ENCODE results near the gene ZNF236.
"Not testable (repeated sequence)": the region's sequence is repeated elsewhere in the genome, so short reads cannot be mapped to it uniquely, and the experiment has no call there.

Gene ZNF236

GRCh38 chr18:76977684-76978232, 155.4 kb downstream of the ZNF236 start:
- no peak for FAIRE-seq

DNA sequence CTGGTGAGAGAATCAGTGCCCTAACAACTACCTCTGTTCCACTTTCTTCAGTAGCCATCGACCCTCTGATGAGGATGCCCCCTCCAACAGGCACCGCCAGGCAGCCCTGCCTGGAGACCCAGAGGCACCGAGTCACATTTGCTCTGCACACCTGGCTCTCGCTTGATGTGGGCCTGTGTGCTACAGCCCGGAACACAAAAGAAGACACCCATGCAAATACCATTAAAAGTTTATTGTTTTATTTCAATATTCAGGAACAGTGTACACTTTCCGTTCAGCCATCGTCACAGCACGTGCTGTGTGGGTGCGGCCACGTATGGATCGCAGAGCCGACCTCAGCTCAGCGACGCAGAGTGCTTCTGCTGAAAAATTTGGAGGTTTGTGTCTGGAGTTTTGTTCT, 156.3 kb downstream of the ZNF236 start:
- no peak for FAIRE-seq

GRCh38 chr18:76979111-76979751, 156.9 kb downstream of the ZNF236 start:
- FAIRE-seq: no peak

- FAIRE-seq: no peak
Measured at GRCh38 chr18:76979906-76980305, 157.5 kb downstream of the ZNF236 start.

DNA sequence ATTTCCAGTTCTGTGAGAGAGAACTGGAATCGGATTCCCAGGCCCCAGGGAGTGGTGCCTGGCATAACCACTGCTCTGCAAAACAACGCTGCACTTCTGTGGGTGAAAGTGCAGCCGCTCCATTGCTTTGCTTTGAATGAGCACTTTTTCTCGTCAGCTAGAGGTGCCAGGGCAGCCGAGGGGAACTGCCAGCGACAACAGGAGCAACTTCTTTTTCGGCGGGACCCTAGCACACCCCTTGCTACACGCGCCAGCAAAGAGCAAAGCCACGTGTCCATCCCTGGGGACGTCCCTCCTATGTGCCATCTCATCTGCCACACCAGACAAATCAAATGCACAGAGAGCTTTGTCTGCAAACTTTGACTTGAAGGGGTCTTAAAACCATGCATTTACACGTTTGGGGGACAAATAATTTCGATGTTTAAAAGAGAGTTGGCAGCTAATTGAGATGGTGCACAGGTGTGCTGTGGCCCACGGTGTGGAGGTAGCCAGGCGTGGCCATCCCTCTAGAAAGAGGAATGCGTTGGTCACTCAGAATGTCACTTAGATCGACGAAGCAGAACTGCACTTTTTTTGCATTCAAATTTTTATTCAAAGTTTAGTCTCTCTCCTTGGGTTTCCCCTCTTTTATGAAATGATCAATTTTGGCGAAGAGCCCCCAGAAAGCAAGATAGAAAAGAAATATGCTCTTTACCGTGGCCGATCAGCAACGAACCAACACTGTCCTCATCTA, 158.5 kb downstream of the ZNF236 start:
- FAIRE-seq: no peak

- no peak for FAIRE-seq
Measured at GRCh38 chr18:76981396-76981968, 159.1 kb downstream of the ZNF236 start.

DNA sequence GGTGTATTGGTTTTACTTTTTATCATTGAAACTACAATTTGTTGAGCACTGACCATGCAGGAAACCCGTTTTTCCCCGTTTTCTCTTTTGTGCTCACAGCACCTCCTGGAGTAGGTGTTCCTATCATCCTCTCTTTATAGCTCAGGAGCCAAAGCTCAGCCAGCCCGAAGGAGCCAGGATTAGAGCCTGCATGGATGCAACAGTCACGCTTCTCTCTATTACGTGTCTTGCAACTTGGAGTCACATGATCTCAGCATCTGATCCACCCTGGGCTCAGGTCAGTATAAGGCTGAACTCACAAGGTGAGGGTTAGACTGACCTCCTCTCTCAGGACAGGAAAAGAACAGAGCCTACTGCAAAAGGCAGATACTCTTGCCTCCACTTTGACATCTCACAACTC, 159.7 kb downstream of the ZNF236 start:
- FAIRE-seq: no peak

DNA sequence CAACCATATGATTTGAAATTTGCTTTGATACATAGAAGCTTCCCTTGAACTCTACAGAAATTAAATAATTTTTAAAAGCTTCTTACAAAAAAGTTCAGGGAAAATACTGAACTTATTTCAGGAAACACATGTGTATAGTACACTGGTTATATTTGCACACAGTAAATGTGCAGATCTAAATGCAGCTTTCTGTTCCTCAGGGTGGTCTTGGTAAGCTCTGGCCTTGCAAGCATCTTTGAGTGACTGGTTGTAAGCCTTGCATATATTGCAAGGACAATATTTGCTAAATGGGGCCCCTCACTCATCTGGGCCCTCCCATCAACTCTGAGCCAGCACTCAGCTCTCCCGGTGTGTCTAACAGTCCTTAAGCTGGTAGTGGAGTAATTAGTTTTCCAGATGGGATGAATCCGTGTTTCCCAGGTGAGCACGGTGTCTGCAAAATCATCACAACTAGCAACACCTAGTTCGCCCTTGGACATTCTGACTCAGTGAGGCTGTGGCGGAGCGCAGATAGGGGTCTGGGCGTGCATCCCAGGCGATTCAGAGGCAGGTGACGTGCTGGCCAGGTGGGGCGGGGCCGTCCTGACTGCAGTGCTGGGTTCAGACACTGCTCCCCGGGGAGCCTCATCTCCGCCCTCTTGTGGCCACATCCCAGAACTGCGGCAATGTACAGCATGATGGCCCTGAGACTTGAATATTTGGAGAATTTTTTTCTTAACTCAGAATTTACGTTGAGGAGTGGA, 160.7 kb downstream of the ZNF236 start:
- FAIRE-seq: peak; percentile 82

GRCh38 chr18:76983613-76984051, 161.3 kb downstream of the ZNF236 start:
- FAIRE-seq: no peak

DNA sequence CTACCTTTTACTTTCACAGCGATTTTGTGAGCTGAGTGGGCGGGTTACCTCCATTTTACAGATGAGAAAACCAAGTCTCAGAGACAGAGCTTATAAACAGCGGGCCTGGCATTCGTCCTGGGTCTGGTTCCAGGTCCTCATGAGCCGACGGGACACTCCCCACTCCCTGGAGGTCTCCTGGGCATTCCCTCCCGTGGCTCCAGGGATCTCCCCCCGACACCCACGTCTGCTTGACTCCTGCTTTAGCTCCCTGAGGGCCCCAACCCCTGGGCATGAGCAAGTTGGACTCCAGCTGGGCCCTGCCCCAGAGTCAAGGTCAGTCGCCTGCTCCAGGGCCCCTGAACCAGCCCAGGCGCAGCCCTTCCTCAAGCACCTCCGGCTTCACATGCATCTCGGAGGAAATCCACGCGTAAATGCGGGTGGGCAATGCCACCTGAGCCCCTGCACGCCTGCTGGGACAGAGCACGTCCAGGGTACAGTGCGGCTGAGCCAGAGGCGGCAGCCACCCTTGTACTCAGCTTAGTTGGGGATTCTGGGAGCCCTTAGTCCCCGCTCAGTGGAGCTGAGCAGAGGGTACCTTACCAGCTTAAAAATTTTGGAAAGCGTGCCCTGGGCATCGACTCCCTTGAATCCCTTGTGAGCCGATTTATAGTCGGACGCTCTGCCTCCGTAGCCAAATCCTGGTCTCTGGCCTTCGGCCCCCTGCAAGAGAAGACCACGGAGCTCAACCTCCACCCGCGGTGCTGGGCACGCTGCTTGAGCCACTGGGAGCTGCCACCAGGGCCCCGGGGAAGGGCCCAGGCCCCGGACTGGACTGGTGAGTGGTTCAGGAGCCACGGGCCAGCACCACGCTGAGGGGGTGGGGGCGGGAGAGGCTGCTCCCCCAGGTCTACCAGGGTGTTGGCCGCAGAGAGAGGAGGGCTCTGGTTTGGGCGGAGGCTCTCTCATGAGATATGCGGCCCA, 162.1 kb downstream of the ZNF236 start:
- no peak for FAIRE-seq

- FAIRE-seq: no peak
Measured at GRCh38 chr18:76985156-76985950, 163.0 kb downstream of the ZNF236 start.

DNA sequence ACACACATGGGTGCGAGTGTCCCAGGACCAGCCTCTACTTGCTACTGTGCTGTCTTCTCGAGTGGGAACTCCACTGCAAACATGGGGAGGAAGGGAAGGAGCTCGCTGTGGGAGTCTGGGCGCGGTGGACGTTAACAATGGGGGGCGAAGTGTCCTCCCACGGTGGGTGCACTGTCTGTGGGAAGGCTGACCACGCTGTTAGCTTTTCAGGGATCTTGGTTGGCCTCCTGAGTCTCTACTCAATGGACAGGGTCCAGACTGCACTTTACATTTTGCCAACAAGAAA, 163.5 kb downstream of the ZNF236 start:
- no peak for FAIRE-seq

- FAIRE-seq: no peak
Measured at GRCh38 chr18:76986406-76986805, 164.0 kb downstream of the ZNF236 start.

DNA sequence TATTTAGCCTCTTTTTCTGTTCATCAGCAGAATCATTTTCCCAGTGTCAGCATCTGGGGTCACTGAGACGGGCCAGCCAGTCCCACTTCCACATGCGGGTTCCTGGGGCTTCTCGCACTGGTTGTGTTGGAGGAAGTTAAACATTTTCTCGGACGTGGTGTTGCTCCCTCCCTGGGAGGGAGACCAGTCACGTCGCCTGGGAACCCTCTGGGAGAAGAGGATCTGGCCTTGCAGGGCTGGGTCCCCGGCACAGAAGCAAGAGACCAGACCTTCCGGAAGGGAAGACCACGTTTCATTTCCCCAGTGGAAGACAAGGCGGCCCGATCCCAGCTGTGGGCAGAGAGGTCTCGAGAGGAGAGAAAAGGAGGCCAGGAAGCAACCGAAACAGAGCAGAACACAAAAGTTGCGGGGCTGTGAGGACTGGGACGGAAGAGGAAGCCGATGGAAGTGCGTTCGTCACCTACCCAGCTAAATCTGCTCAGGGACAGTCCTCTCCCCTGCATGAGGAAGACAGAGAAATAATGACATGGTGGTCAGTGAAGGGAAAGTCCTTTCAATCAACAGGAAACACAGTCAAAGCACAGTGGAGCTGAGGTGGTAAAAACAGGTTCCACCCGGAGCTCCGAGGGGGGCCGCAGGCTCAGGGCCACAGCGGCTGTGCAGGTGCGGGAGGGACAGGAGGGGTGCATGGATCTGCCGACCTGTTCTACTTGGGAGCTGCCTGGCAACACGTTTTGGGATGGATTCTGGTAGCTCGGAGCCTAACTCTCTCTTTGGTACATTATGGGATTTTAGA, 165.9 kb downstream of the ZNF236 start:
- no peak for FAIRE-seq

DNA sequence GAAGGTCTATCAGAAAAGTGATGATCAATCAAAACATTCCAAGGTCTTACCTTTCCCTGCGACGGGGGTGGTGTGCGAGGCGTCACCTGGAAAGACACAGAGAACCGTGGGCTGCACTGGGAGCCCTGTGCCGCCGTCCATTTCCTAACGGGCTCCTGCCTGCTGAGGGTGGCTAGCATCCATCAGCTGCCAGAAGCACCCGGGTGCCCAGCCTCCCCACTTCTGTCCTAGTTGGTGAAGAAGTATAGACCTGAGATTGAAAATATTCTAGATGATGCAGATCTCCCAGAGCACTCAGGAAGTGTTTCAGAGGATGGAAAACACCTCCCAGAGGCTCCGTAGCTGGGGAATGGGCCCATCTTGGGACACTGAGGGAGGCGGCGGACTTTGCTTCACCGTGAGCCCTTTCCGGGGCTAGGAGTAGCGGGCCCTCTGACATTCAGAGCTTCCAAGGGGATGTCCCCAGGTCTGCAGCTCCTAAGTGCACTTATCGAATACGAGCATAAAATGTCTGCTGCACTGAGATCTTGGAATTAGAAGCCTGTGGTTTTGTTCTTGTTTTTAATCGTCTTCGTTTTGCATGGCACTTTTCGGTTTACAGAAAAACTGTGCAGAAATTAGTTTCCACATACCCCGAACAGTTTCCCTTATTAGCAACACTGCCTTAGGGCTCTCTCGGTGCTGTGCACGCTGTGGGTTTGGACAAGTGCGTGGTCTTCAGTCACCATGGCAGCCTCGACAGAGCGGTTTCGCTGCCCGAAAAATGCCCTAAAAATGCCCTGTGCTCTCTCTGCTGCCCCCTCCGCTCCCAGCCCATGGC, 166.7 kb downstream of the ZNF236 start:
- no peak for FAIRE-seq

GRCh38 chr18:76989647-76990190, 167.4 kb downstream of the ZNF236 start:
- FAIRE-seq: no peak

DNA sequence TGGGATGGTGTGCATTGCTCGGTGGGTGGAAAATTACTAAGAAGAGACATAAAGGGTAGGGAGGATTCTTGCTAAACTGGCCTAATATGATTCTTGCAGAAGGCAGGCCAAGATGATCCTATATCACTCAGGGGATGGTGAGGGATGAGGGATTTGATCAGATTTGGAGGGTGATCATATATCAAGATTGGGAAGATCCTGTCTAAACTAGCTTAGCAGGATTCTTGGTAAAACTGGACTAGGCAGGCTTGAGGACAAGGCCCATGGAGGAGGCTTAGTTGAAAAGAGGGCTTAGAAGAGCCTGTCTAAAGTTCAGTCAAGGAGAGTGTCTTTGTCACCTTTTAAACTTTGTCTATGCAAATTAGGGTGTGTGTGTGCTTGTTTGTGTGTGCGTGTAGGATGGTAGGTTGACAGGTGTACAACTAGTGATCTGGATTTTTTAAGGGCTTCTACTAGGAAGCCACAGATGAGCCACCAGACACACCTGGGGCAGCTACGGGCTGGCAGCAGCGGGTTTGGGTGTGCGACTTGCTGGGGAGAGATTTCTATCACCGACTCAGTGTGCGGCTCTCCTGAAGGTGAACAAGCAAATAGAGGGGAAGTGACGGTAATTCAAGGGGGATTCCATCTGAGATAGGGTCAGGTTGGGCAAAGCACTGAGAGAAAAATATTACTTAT, 168.1 kb downstream of the ZNF236 start:
- not testable (repeated sequence) for FAIRE-seq

DNA sequence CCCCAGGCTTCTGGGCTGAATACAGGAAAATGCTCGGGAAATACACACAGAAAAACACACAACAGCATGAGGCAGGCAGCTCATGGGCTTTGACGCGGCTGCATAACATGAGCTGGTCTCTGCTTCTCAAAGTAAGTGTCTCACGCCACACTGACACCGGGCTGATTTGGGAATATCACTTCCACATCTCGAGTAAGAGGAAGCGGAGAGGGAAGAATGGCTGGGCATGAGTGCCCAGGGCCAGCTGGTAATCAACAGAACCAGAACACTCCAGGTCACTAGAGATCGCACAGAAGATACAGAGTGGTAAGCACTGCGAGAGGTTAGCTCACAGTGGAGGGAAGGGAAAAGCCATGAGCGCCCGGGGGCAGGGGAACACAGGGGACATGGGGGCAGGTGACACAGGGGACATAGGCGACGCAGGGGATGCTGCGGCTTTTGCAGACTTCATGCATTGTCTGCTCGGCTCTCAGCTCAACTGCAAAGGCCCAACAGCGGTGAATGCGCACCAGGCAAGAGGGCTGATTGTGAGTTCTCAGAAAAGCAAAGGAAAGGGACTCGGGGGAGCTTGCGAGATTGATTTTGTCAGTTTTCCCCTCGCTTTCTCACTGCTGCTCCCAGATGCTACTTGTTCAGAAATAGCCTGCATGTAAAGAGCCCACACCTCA, 168.8 kb downstream of the ZNF236 start:
- no peak for FAIRE-seq
